Mammary epithelial cell (primary cell): ENCODE measurements around the gene HLCS.

Experiments used
- CTCF ChIP-seq, 2 donors: IDR thresholded peaks in 1 of 2; conservative IDR thresholded peaks in 1 of 2; 2 replicates each; pipeline ENCODE4 v1.5.1; 2011 to 2012; ENCODE audit warnings: inconsistent platforms in 2 of 2, low read length in 2 of 2, mild to moderate bottlenecking in 2 of 2, control low read depth in 1 of 2, low read depth in 1 of 2; ENCODE audit not compliant: insufficient read depth in 1 of 2; ENCODE audit errors: extremely low read depth in 1 of 2
- EZH2 ChIP-seq: IDR thresholded peaks from 2 replicates; pipeline ENCODE4 v1.6.1; 2012; ENCODE audit warnings: low read length, inconsistent platforms, borderline replicate concordance

DNA sequence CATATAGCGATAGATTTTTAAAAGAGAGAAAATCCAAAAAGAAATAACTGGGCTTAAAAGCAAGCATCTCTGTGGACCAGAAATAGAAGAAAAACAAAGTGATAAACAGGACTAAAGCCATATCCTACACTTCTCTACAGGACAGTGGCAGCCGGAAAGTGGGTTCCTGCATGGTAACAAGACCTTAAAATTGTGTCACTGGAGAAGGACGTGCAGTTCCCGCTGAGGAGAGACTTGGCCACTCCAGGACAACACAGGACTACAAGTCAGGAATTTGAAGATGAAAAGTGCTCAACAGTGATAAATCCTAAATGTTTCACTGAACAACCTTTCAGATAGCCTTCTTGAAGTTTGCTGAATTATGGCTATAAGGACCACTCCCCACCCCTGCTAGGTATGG is 1.9 kb upstream of the HLCS start:
- TF ChIP-seq CTCF (conservative IDR thresholded peaks at IDR 0.05 in 1 of 2, IDR thresholded peaks at IDR 0.05 in 1 of 2; ENCODE audit: extremely low read depth in 1 of 2, insufficient read depth in 1 of 2, low read depth in 1 of 2, low read length in 2 of 2) (no peak), EZH2 (no peak)
